GM12872 (cell line): ENCODE results near the gene MON2.

Source experiments
- CTCF ChIP-seq: IDR thresholded peaks from 3 replicates; pipeline ENCODE4 v1.5.1; 2011; ENCODE audit warnings: low read depth, mild to moderate bottlenecking, low read length, moderate library complexity; ENCODE audit not compliant: insufficient read depth

Gene MON2

GRCh38 chr12:62540354-62540753 is 73.7 kb downstream of the MON2 start:
- no peak for TF ChIP-seq CTCF

- TF ChIP-seq CTCF = no peak
Measured at GRCh38 chr12:62542814-62543213, 76.2 kb downstream of the MON2 start.

GRCh38 chr12:62543324-62543723 is 76.7 kb downstream of the MON2 start:
- TF ChIP-seq CTCF = no peak

GRCh38 chr12:62543741-62544140 is 77.1 kb downstream of the MON2 start:
- no peak for TF ChIP-seq CTCF

GRCh38 chr12:62552906-62553556 is 86.4 kb downstream of the MON2 start:
- TF ChIP-seq CTCF = no peak

- TF ChIP-seq CTCF = no peak
Measured at GRCh38 chr12:62562846-62563245, 96.2 kb downstream of the MON2 start.

- no peak for TF ChIP-seq CTCF
Measured at GRCh38 chr12:62575036-62575435, 108.4 kb downstream of the MON2 start.

GRCh38 chr12:62576503-62576902 is 109.9 kb downstream of the MON2 start:
- no peak for TF ChIP-seq CTCF
